Esophagus muscularis mucosa (tissue), 3 donors: Measurements from ENCODE around the gene UBTF.

Experiments
- POLR2A ChIP-seq: fragments of 450-650 bp; IDR thresholded peaks from one replicate; pipeline ENCODE4 v1.6.1; 2017; ENCODE audit warnings: antibody characterized with exemption, moderate library complexity, mild to moderate bottlenecking, low read depth
- POLR2AphosphoS5 ChIP-seq, 2 donors: sonication (generic); formaldehyde crosslinking; IDR thresholded peaks; one replicate each; pipeline ENCODE4 v1.6.1; 2017; ENCODE audit warnings: antibody characterized with exemption in 2 of 2
- TF ChIP-seq, protein P1 (sequence below), 3 experiments: fragments of 200-600 bp in 2 of 3; fragments of 450-650 bp in 1 of 3; sonication (generic) in 2 of 3; IDR thresholded peaks; one replicate each; pipeline ENCODE4 v1.5.1; 2017 to 2019; ENCODE audit warnings: antibody characterized with exemption in 3 of 3, mild to moderate bottlenecking in 2 of 3, moderate library complexity in 1 of 3

DNA sequence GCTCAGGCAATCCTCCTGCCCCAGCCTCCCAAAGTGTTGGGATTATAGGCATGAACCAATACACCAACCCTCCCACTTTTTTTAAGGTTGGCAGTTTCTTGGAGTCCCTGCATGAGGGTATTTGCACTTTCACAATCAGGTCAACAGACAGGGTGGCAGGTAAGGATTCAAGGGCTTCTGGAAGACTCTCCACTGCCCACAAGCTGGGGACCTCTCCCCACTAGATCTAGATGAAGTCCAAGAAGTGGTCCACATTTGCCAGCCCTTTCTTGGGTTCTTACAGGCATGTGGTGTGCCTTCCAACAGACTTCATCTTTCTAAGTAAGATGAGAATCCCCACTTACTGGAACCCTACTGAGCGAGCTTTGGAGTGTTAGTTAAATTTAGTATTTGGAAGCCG lies 45.0 kb downstream of the UBTF start:
- TF ChIP-seq, protein P1, sequence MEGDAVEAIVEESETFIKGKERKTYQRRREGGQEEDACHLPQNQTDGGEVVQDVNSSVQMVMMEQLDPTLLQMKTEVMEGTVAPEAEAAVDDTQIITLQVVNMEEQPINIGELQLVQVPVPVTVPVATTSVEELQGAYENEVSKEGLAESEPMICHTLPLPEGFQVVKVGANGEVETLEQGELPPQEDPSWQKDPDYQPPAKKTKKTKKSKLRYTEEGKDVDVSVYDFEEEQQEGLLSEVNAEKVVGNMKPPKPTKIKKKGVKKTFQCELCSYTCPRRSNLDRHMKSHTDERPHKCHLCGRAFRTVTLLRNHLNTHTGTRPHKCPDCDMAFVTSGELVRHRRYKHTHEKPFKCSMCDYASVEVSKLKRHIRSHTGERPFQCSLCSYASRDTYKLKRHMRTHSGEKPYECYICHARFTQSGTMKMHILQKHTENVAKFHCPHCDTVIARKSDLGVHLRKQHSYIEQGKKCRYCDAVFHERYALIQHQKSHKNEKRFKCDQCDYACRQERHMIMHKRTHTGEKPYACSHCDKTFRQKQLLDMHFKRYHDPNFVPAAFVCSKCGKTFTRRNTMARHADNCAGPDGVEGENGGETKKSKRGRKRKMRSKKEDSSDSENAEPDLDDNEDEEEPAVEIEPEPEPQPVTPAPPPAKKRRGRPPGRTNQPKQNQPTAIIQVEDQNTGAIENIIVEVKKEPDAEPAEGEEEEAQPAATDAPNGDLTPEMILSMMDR (IDR thresholded peaks at IDR 0.05): no peak
- TF ChIP-seq POLR2A (no peak), POLR2AphosphoS5 (IDR thresholded peaks at IDR 0.05) (no peak)
